GM12872 (cell line): ENCODE measurements around the gene RAI14.

Experiments
- CTCF ChIP-seq: IDR thresholded peaks from 3 replicates; pipeline ENCODE4 v1.5.1; 2011; ENCODE audit warnings: low read depth, mild to moderate bottlenecking, low read length, moderate library complexity; ENCODE audit not compliant: insufficient read depth

RAI14 gene

DNA sequence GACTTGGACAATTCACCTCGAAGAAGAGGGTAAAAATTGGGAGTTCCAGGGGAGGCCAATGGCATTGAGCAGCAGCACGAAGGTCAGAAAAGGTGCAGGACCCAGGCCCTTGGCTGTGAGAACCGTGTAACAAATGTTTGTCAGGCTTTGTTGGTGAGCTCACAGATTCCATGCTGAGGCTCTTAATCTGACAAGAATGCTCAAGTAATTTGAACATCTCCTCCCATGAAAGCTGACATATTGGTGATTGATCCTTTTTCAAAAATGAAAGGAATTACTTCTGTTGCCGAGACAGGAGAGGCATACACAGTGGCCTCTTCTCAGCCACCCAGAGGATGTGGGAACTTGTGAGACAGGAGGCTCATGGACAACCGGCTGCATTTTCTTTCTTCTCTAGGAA, 11.6 kb downstream of the RAI14 start:
- no peak for TF ChIP-seq CTCF

GRCh38 chr5:34669931-34670516, 13.9 kb downstream of the RAI14 start:
- TF ChIP-seq CTCF = no peak

DNA sequence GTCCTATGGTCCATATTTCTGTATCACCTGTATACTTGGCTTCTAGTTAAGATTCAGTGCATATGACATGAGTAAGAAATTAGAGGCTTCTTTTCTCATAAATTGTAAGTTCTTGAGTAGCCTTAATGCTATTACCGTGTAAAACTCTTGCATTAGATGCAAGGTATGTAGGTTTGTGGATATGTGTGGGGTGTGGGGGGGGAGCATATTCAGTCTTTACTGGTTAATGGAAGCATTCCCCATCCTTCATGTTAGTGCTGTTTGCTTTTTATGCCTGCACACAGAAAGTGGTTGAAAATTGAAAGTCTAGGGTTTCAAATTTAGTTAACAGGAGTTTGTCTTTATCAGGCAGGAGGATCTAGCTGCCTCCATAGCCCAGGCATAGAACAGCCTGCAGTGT, 16.1 kb downstream of the RAI14 start:
- TF ChIP-seq CTCF = no peak

GRCh38 chr5:34673463-34674125, 17.5 kb downstream of the RAI14 start:
- TF ChIP-seq CTCF = no peak

- no peak for TF ChIP-seq CTCF
These were observed 18.1 kb downstream of the RAI14 start for GRCh38 chr5:34674187-34674586.

GRCh38 chr5:34675857-34676256, 19.7 kb downstream of the RAI14 start:
- no peak for TF ChIP-seq CTCF

- no peak for TF ChIP-seq CTCF
These were observed 20.3 kb downstream of the RAI14 start for GRCh38 chr5:34676416-34676815.
